ENCODE data around the gene MATR3. TPM values are rescaled to one million over a fixed set of nuclear protein-coding genes. Genes with fewer than 3 reads are reported as not detected.

The MATR3 gene
- total RNA-seq, 4 donors from 2014 or later, result 270 to 549 (median 314) TPM

DNA sequence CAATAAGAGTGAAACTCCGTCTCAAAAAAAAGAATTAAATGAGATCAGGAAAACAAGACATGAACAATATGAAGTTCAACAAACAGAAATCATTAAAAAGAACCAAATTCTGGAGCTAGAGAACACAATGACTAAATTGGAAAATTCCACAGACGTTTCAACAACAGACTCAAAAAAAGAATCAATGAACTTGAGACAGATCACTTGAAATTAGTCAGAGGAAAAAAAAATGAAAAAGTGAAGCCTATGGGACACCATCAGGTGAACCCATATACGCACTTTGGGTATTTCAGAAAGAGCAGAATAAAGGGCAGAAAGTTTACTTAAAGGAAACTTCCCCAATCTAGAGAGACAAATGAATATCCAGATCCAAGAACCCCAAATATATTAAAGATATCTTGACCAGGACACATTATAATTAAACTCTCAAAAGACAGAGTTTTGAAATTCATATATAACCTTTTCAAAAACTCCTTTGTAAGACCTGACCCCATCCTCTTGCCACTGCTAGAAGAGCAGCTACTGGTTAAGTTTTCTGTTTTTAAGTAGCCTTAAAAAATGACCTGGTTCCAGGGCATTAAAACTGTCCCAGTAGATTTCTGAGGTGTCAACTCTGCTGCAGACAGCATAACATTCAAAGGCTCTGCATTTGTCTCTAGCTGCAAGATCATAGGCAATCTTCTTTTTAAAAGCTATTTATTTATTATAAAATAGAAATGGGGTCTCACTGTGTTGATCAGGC lies 7.7 kb upstream of the MATR3 start:
- Histone ChIP-seq H3K36me3 (no peaks in the 10 kb centered on the region), H3K4me3 (no peak overlapping the region), H3K9me3 (peaks cover 0 to 4% of the 10 kb centered on the region in 2 donors), H3K4me1 (no peaks in the 10 kb centered on the region), H3K27ac (no peak overlapping the region), H3K27me3 (no peaks in the 10 kb centered on the region)
- no peak for TF ChIP-seq CTCF (IDR thresholded peaks at IDR 0.05)
- TF ChIP-seq POLR2A (IDR thresholded peaks at IDR 0.05), result no peak
- intact Hi-C loops (cut with DNase I; ENCODE audit: low total_unique reads), result no loop called here
- no peak for DNase-seq

- no peak for DNase-seq
- Histone ChIP-seq H3K4me1 (no peaks in the 10 kb centered on the region), H3K9me3 (peaks cover 0 to 4% of the 10 kb centered on the region in 2 donors), H3K27me3 (no peaks in the 10 kb centered on the region), H3K36me3 (no peaks in the 10 kb centered on the region), H3K27ac (no peak overlapping the region), H3K4me3 (no peak overlapping the region)
- intact Hi-C loops (cut with DNase I; ENCODE audit: low total_unique reads), result no loop called here
- TF ChIP-seq CTCF (IDR thresholded peaks at IDR 0.05) (peak in 1 of 4 experiments; percentile 15), POLR2A (IDR thresholded peaks at IDR 0.05) (no peak)
These were observed 5.5 kb upstream of the MATR3 start for GRCh38 chr5:139287890-139288635.

GRCh38 chr5:139291051-139291450 lies 2.5 kb upstream of the MATR3 start:
- peaks cover 0 to 8% of the 10 kb centered on the region in 2 donors for H3K4me1 ChIP-seq
- intact Hi-C loops (cut with DNase I; ENCODE audit: low total_unique reads), result no loop called here
- no peaks in the 10 kb centered on the region for H3K27me3 ChIP-seq
- H3K9me3 ChIP-seq, result no peaks in the 10 kb centered on the region
- no peak for DNase-seq
- H3K27ac ChIP-seq, result no peak overlapping the region
- no peaks in the 10 kb centered on the region for H3K36me3 ChIP-seq
- no peak for TF ChIP-seq POLR2A (IDR thresholded peaks at IDR 0.05)
- TF ChIP-seq CTCF (IDR thresholded peaks at IDR 0.05), result no peak
- no peak overlapping the region for H3K4me3 ChIP-seq

DNA sequence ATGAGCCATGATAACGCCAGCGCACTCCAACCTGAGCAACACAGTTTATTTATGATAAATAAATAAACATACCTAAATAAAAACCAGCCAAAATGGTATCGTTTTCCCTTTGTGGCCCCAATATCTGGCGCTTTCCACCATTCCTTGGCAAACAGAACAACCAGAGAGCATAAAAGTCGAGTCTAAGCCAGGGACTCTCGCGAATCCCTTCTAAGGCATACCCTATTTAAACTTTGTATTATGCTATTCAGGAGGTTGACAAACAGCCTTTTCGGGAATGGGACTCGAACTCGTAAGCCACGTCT lies 386 bp upstream of the MATR3 start:
- no peaks in the 10 kb centered on the region for H3K36me3 ChIP-seq
- no peak for TF ChIP-seq POLR2A (IDR thresholded peaks at IDR 0.05)
- intact Hi-C loops (cut with DNase I; ENCODE audit: low total_unique reads), result no loop called here
- no peaks in the 10 kb centered on the region for H3K9me3 ChIP-seq
- DNase-seq, result no peak
- peak overlapping the region; percentile 85 to 94 for H3K4me3 ChIP-seq
- peaks cover 11 to 20% of the 10 kb centered on the region in 2 donors for H3K4me1 ChIP-seq
- no peaks in the 10 kb centered on the region for H3K27me3 ChIP-seq
- H3K27ac ChIP-seq, result peak overlapping the region; percentile 99 to 100

GRCh38 chr5:139294374-139295165 lies 1.0 kb downstream of the MATR3 start:
- TF ChIP-seq CTCF (IDR thresholded peaks at IDR 0.05) (peak; percentile 7 to 38 (median 20)), POLR2A (IDR thresholded peaks at IDR 0.05) (peak in 1 of 2 donors; percentile 19)
- Histone ChIP-seq H3K4me1 (peaks cover 16 to 25% of the 10 kb centered on the region in 2 donors), H3K9me3 (no peaks in the 10 kb centered on the region), H3K4me3 (peak overlapping the region; percentile 85 to 94), H3K36me3 (no peaks in the 10 kb centered on the region), H3K27me3 (no peaks in the 10 kb centered on the region), H3K27ac (peak overlapping the region; percentile 99 to 100)
- intact Hi-C loops (cut with DNase I; ENCODE audit: low total_unique reads), result no loop called here
- DNase-seq, result peak; percentile 76 to 78

Measured in uterus (tissue), 4 donors.